ENCODE measurements around the gene AANAT. TPM values are rescaled to one million over a fixed set of nuclear protein-coding genes. Genes with fewer than 3 reads are reported as not detected.
A peak's percentile ranks its signal among the peaks of the same experiment; 100 is the strongest.

Gene AANAT
- total RNA-seq, 2 donors from 2014 or later: not detected

DNA sequence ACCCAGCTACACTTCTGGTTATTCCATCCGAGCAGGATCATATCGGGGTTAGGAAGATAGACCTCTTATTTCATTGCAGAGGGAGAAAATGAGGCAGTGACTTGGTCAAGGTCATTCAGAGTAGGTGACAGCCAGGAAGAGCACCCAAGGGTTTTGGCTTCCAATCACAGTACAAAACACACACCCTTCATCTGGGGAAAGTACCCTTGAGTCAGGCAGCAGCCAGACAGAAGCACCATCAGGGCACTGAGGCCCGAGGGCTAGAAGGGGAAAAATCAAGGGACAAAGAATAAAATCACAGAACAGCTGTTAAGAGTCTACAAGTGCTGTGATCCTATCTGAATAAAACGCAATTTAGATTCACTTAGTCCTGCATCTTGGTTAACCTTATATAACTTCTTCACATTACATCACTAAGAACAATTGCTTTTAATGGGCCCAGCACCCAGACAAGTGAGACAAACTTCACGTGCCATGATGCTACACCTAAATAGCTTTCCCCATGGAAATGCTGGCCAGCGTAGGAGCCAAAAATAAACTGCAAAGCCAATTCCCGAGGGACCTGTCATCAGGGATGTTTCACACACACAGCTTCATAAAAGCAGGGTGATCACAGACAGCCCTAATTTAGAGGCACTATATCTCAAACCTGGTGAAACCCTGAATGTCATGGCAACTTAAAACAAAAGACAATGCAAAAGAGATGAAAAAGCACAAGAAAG is 19.3 kb upstream of the AANAT start:
- H3K4me3 ChIP-seq: no peak overlapping the region
- no peak overlapping the region for H3K27ac ChIP-seq
- no peaks in the 10 kb centered on the region for H3K9me3 ChIP-seq
- no peak for TF ChIP-seq CTCF (IDR thresholded peaks at IDR 0.05)
- H3K4me1 ChIP-seq (ENCODE audit: control insufficient read depth in 1 of 2, low read depth in 2 of 2): peaks cover 12 to 22% of the 10 kb centered on the region in 2 donors
- no peak for ATAC-seq (ENCODE audit: insufficient number of reproducible peaks, low FRiP score, low read depth)
- no peaks in the 10 kb centered on the region for H3K27me3 ChIP-seq (replicated peaks; ENCODE audit: insufficient read depth)
- H3K36me3 ChIP-seq: no peaks in the 10 kb centered on the region
- DNase-seq (ENCODE audit: low spot score): no peak

DNA sequence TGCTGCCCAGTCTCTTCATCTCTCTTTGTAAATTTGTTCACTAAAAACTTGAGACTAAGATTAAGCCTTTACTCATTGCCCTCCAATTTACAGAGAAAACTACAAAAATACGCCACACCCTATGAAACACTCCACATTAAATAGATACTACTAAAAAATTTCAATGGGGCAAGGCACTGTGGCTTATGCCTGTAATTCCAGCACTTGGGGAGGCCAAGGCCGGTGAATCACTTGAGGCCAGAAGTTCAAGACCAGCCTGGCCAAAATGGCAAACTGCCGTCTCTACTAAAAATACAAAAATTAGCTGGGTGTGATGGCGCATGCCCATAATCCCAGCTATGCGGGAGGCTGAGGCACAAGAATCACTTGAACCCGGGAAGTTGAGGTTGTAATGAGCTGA is 18.3 kb upstream of the AANAT start:
- no peak overlapping the region for H3K27ac ChIP-seq
- no peaks in the 10 kb centered on the region for H3K9me3 ChIP-seq
- no peaks in the 10 kb centered on the region for H3K36me3 ChIP-seq
- no peak for DNase-seq (ENCODE audit: low spot score)
- ATAC-seq (ENCODE audit: insufficient number of reproducible peaks, low FRiP score, low read depth): no peak
- no peak for TF ChIP-seq CTCF (IDR thresholded peaks at IDR 0.05)
- H3K4me3 ChIP-seq: no peak overlapping the region
- H3K4me1 ChIP-seq (ENCODE audit: control insufficient read depth in 1 of 2, low read depth in 2 of 2): peaks cover 12 to 22% of the 10 kb centered on the region in 2 donors
- no peaks in the 10 kb centered on the region for H3K27me3 ChIP-seq (replicated peaks; ENCODE audit: insufficient read depth)

DNA sequence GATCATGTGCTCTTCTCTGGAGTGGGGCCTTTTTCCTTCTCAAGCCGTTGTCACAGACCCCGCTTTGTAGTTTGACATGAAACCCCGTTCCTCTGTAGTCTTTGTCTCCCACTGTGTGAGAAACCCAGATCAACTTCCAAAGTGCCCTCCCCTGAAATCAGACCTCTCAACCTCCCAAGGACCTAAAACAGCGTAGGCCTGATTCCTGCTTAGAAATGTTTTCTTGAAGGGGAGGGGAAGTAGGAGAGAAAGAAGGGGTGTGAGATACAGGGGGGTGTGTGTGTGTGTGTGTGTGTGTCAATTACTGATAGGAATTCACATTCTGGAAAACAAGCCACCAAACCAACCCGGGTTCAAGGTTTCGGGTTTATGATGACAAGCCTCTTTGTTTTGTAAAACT is 15.9 kb upstream of the AANAT start:
- Histone ChIP-seq H3K4me1 (ENCODE audit: control insufficient read depth in 1 of 2, low read depth in 2 of 2) (peaks cover 12 to 17% of the 10 kb centered on the region in 2 donors), H3K9me3 (no peaks in the 10 kb centered on the region), H3K27me3 (replicated peaks; ENCODE audit: insufficient read depth) (no peaks in the 10 kb centered on the region), H3K4me3 (peak overlapping the region; percentile 98), H3K36me3 (no peaks in the 10 kb centered on the region), H3K27ac (no peak overlapping the region)
- TF ChIP-seq CTCF (IDR thresholded peaks at IDR 0.05): no peak
- DNase-seq (ENCODE audit: low spot score): no peak
- ATAC-seq (ENCODE audit: insufficient number of reproducible peaks, low FRiP score, low read depth): no peak

DNA sequence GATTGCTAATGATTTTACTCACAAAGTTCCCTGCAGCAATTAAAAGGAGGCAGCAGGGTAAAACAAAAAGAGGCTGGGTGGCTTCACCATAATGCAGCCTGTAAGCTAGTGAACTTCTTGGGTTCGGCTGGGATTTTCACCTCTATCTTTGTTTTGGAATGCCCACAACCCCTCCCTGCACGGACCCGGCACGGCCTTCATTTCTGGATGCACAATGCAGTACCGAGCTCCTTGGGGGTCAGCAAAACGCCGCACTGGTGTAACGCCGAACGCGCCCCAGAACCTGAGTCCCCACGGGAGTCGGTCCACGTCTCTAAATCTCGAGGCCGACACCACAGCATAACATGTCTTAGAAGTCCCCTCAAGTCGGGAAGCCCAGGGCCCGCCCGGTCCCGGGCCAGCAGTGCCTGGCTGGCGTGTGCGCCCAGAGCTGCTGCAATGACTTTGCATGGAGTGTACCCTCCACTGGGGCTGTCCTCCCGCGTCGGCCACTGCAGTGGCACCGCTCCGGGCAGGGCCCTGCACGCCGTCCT is 15.2 kb upstream of the AANAT start:
- H3K36me3 ChIP-seq: no peaks in the 10 kb centered on the region
- no peaks in the 10 kb centered on the region for H3K27me3 ChIP-seq (replicated peaks; ENCODE audit: insufficient read depth)
- peak overlapping the region; percentile 98 for H3K4me3 ChIP-seq
- H3K9me3 ChIP-seq: no peaks in the 10 kb centered on the region
- DNase-seq (ENCODE audit: low spot score): no peak
- TF ChIP-seq CTCF (IDR thresholded peaks at IDR 0.05): no peak
- H3K27ac ChIP-seq: no peak overlapping the region
- peaks cover 9 to 16% of the 10 kb centered on the region in 2 donors for H3K4me1 ChIP-seq (ENCODE audit: control insufficient read depth in 1 of 2, low read depth in 2 of 2)
- ATAC-seq (ENCODE audit: insufficient number of reproducible peaks, low FRiP score, low read depth): peak; percentile 19

- Histone ChIP-seq H3K4me1 (ENCODE audit: control insufficient read depth in 1 of 2, low read depth in 2 of 2) (peaks cover 9 to 15% of the 10 kb centered on the region in 2 donors), H3K4me3 (peak within 1 kb of the TSS; percentile 98), H3K9me3 (no peaks in the 10 kb centered on the region), H3K27ac (peak within 1 kb of the TSS; percentile 38 to 50), H3K36me3 (no peaks in the 10 kb centered on the region), H3K27me3 (replicated peaks; ENCODE audit: insufficient read depth) (no peaks in the 10 kb centered on the region)
- peak; percentile 57 for TF ChIP-seq CTCF (IDR thresholded peaks at IDR 0.05)
- peak; percentile 68 for ATAC-seq (ENCODE audit: insufficient number of reproducible peaks, low FRiP score, low read depth)
- DNase-seq (ENCODE audit: low spot score): peak; percentile 42
Observed at GRCh38 chr17:76452660-76453430, 14.6 kb upstream of the AANAT start, which contains the start of gene UBE2O. TSS of gene UBE2O (minus strand) at chr17:76453152. CDS start at chr17:76453141, 11 bp downstream.
